Measurements from ENCODE around the gene SLC28A1. TPM values are rescaled to one million over a fixed set of nuclear protein-coding genes. Genes with fewer than 3 reads are reported as not detected.
"Not testable (repeated sequence)": the region's sequence is repeated elsewhere in the genome, so short reads cannot be mapped to it uniquely, and the experiment has no call there.

Gene SLC28A1
- total RNA-seq, 2 donors from 2014 or later, result 0.80 TPM; not detected in 1

DNA sequence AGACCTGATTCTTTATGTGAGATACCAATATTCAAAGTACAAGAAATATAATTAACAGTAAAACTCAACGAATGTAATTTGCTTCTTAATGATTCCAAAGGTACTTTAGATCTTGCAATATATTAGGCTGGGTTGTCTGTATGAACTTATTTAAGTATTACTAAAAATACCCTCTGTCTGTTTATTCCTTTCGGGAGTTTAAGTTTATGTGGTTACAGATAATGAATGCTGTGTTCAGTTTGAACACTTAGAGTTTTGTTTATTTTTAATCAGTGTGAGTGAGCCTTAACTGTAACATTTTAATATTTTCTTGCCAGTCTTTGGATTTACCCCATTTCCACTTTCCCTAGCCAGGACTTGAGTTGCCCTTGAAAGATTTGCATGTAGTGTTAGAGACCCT lies 100.7 kb downstream of the SLC28A1 start:
- intact Hi-C loops (cut with DNase I), result loop anchor here (2.0 kb wide), 1 partner anchor 14 kb away; no protein-coding TSS in a partner anchor
- Histone ChIP-seq H3K4me1 (peaks cover 15% of the 10 kb centered on the region), H3K9me3 (no peaks in the 10 kb centered on the region), H3K27me3 (no peaks in the 10 kb centered on the region), H3K9ac (ENCODE audit: low read depth in 2 of 2, low read length in 2 of 2) (no peak overlapping the region), H3K27ac (no peak overlapping the region), H3K4me3 (no peak overlapping the region), H3K36me3 (no peaks in the 10 kb centered on the region)
- no peak for TF ChIP-seq CTCF (IDR thresholded peaks at IDR 0.05)
- no peak for DNase-seq

DNA sequence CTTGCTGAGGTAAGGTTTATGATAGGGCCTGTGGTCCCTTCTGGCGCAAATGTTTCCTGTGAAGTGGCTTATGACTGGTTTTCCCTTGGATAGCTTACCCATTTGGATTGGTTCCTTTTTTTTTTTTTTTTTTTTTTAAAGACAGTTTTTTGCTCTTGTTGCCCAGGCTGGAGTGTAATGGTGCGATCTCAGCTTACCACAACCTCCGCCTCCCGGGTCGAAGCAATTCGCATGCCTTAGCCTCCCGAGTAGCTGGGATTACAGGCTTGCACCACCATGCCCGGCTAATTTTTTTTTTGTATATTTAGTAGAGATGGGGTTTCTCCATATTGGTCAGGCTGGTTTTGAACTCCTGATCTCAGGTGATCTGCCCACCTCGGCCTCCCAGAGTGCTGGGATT lies 102.9 kb downstream of the SLC28A1 start:
- peaks cover 15% of the 10 kb centered on the region for H3K4me1 ChIP-seq
- intact Hi-C loops (cut with DNase I); H3K27me3 ChIP-seq; H3K9me3 ChIP-seq; H3K4me3 ChIP-seq; DNase-seq; H3K27ac ChIP-seq; H3K9ac ChIP-seq (ENCODE audit: low read depth in 2 of 2, low read length in 2 of 2); H3K36me3 ChIP-seq: not testable (repeated sequence)

DNA sequence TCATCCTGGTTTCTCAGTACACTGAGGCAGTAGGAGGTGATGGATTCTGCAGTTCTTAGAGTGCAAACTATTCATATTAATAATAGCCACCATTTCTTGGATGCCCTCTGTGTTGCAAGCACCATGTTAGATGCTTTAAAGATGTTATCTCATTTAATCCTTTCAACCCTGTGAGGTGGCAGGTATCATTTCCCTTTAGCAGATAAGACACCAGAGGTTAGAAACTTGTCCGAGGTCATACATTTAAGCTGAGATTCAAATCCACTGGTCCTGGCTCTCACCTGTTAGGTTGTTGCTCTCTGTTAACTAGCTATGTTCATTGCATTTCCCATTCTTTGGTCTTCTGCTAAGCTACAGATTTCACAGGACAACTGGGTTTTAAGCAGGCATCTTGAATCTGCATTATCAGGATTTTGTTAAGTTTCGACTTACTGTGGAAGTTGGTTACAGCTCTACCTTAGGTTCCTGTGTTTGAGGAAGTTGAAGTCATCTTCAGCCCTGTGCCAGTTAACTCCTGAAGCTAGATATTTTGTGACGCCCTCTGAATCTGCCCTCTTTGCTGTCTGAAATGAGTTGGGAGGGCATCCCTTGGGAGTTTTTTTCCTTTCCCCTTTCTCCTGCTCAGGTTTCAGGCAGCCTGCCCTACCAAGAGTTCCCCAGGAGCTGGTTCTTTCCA lies 103.6 kb downstream of the SLC28A1 start:
- TF ChIP-seq CTCF (IDR thresholded peaks at IDR 0.05), result no peak
- DNase-seq, result no peak
- intact Hi-C loops (cut with DNase I), result no loop called here
- no peaks in the 10 kb centered on the region for H3K9me3 ChIP-seq
- H3K27ac ChIP-seq, result no peak overlapping the region
- no peaks in the 10 kb centered on the region for H3K36me3 ChIP-seq
- no peaks in the 10 kb centered on the region for H3K27me3 ChIP-seq
- peaks cover 20% of the 10 kb centered on the region for H3K4me1 ChIP-seq
- H3K4me3 ChIP-seq, result no peak overlapping the region
- no peak overlapping the region for H3K9ac ChIP-seq (ENCODE audit: low read depth in 2 of 2, low read length in 2 of 2)

- Histone ChIP-seq H3K4me1 (peaks cover 14% of the 10 kb centered on the region), H3K27me3 (no peaks in the 10 kb centered on the region), H3K4me3 (no peak overlapping the region), H3K9ac (ENCODE audit: low read depth in 2 of 2, low read length in 2 of 2) (no peak overlapping the region), H3K27ac (no peak overlapping the region), H3K9me3 (no peaks in the 10 kb centered on the region), H3K36me3 (no peaks in the 10 kb centered on the region)
- intact Hi-C loops (cut with DNase I), result no loop called here
- DNase-seq, result no peak
- TF ChIP-seq CTCF (IDR thresholded peaks at IDR 0.05), result no peak
Measured at GRCh38 chr15:84988909-84989644, 104.6 kb downstream of the SLC28A1 start.

GRCh38 chr15:84990507-84990906 lies 106.0 kb downstream of the SLC28A1 start:
- no peak overlapping the region for H3K9ac ChIP-seq (ENCODE audit: low read depth in 2 of 2, low read length in 2 of 2)
- H3K4me3 ChIP-seq, result no peak overlapping the region
- no peak overlapping the region for H3K27ac ChIP-seq
- no peak for TF ChIP-seq CTCF (IDR thresholded peaks at IDR 0.05)
- peaks cover 14% of the 10 kb centered on the region for H3K4me1 ChIP-seq
- no peaks in the 10 kb centered on the region for H3K36me3 ChIP-seq
- no peak for DNase-seq
- H3K27me3 ChIP-seq, result no peaks in the 10 kb centered on the region
- intact Hi-C loops (cut with DNase I), result no loop called here
- no peaks in the 10 kb centered on the region for H3K9me3 ChIP-seq

All from colonic mucosa (tissue), 4 donors.